PC-9 (cell line): ENCODE results near the gene ABCB1. TPM values are rescaled to one million over a fixed set of nuclear protein-coding genes. Genes with fewer than 3 reads are reported as not detected.

ENCODE experiments used
- BruUV-seq: library from RNA; stranded (reverse); fragments of 400-500 nt; replicated peaks from 2 replicates; lab custom pipeline; 2021; lab: Mats Ljungman, UMichigan
- CTCF ChIA-PET: fragments of 300-600 bp; sonication (Branson Sonifier 250); formaldehyde crosslinking; loops from one replicate; lab custom pipeline; 2022; ENCODE audit warnings: antibody characterized with exemption; lab: Charles Lee
- POLR2A ChIA-PET: fragments of 300-600 bp; sonication (Branson Sonifier 250); formaldehyde crosslinking; loops from one replicate; lab custom pipeline; 2022; ENCODE audit warnings: antibody characterized with exemption; ENCODE audit not compliant: unreplicated experiment; lab: Charles Lee
- DNase-seq, 2 experiments: peaks; one replicate each; pipeline versions ENCODE4 v3.0.0 to v3.0.0-alpha.2; 2015 to 2022; ENCODE audit warnings: mixed read lengths in 1 of 2
- H2AFZ ChIP-seq: fragments of 200-600 bp; sonication (generic); 2 replicates; pipeline ENCODE4 v1.8.1; 2017; ENCODE audit warnings: antibody characterized with exemption
- H3F3A ChIP-seq: fragments of 200-600 bp; sonication (generic); 2 replicates; pipeline ENCODE4 v1.8.1; 2017; ENCODE audit warnings: antibody characterized with exemption, mild to moderate bottlenecking, low read depth; ENCODE audit not compliant: insufficient read depth
- H3K27ac ChIP-seq: fragments of 200-600 bp; sonication (generic); 2 replicates; pipeline ENCODE4 v1.6.1; 2016; ENCODE audit warnings: mixed run types
- H3K27me3 ChIP-seq: fragments of 200-600 bp; sonication (generic); 2 replicates; pipeline ENCODE4 v1.6.1; 2016; ENCODE audit warnings: low read depth, mixed run types; ENCODE audit not compliant: insufficient read depth
- H3K36me3 ChIP-seq: fragments of 200-600 bp; sonication (generic); 2 replicates; pipeline ENCODE4 v1.6.1; 2016; ENCODE audit warnings: low read depth, mixed run types
- H3K4me1 ChIP-seq: fragments of 200-600 bp; sonication (generic); replicated peaks from 2 replicates; pipeline ENCODE4 v1.6.1; 2016; ENCODE audit warnings: mixed run types; ENCODE audit not compliant: insufficient read depth
- H3K4me2 ChIP-seq: fragments of 200-600 bp; sonication (generic); 2 replicates; pipeline ENCODE4 v1.6.1; 2017; ENCODE audit warnings: mixed run types
- H3K4me3 ChIP-seq: fragments of 200-600 bp; sonication (generic); 2 replicates; pipeline ENCODE4 v1.6.1; 2016; ENCODE audit warnings: mixed run types
- H3K79me2 ChIP-seq: fragments of 200-600 bp; sonication (generic); 2 replicates; pipeline ENCODE4 v1.6.1; 2017; ENCODE audit warnings: low read depth, mixed run types
- H3K9me2 ChIP-seq: fragments of 200-600 bp; sonication (generic); 2 replicates; pipeline ENCODE4 v1.8.1; 2017; ENCODE audit warnings: mild to moderate bottlenecking; ENCODE audit not compliant: insufficient read depth
- H3K9me3 ChIP-seq: fragments of 200-600 bp; sonication (generic); 2 replicates; pipeline ENCODE4 v1.8.1; 2016; ENCODE audit warnings: low read depth; ENCODE audit not compliant: insufficient read depth
- H4K20me1 ChIP-seq: fragments of 200-600 bp; sonication (generic); 2 replicates; pipeline ENCODE4 v1.8.1; 2017; ENCODE audit not compliant: insufficient read depth
- CTCF ChIP-seq: fragments of 200-600 bp; sonication (generic); conservative IDR thresholded peaks from 2 replicates; pipeline ENCODE4 v1.6.1; 2017; ENCODE audit warnings: mixed run types, antibody characterized with exemption, mild to moderate bottlenecking, moderate library complexity
- EZH2 ChIP-seq: fragments of 200-600 bp; sonication (generic); IDR thresholded peaks from 2 replicates; pipeline ENCODE4 v1.8.0; 2017; ENCODE audit warnings: antibody characterized with exemption, low read depth
- intact Hi-C: fragments of 100-400 bp; cut with micrococcal nuclease; formaldehyde crosslinking; loops from one replicate; pipeline ENCODE4 v1.10.0; 2022; ENCODE audit not compliant: unreplicated experiment
- total RNA-seq: library from RNA; stranded (reverse); gene quantifications from 2 replicates; pipeline ENCODE4 v1.2.3, GENCODE V29; 2021

The ABCB1 gene
- total RNA-seq, 1 experiment from 2014 or later, result not detected

GRCh38 chr7:87482115-87482514, 118.6 kb downstream of the ABCB1 start:
- Histone ChIP-seq H3K4me2 (no peak overlapping the region), H3F3A (no peaks in the 10 kb centered on the region), H2AFZ (no peak overlapping the region), H3K9me2 (no peaks in the 10 kb centered on the region), H3K27me3 (no peaks in the 10 kb centered on the region), H4K20me1 (no peaks in the 10 kb centered on the region), H3K4me1 (no peaks in the 10 kb centered on the region), H3K4me3 (no peak overlapping the region), H3K36me3 (no peaks in the 10 kb centered on the region), H3K27ac (no peak overlapping the region), H3K79me2 (no peaks in the 10 kb centered on the region), H3K9me3 (no peaks in the 10 kb centered on the region)
- CTCF ChIA-PET, result no interaction called here
- BruUV-seq, result no TSS peak
- intact Hi-C loops, result no loop called here
- DNase-seq, result no peak
- TF ChIP-seq EZH2 (no peak), CTCF (no peak)
- POLR2A ChIA-PET, result no interaction called here

- Histone ChIP-seq H3K27me3 (no peaks in the 10 kb centered on the region), H3F3A (no peaks in the 10 kb centered on the region), H3K4me1 (no peaks in the 10 kb centered on the region), H2AFZ (no peak overlapping the region), H3K79me2 (no peaks in the 10 kb centered on the region), H3K4me3 (no peak overlapping the region), H3K9me3 (no peaks in the 10 kb centered on the region), H3K4me2 (no peak overlapping the region), H3K9me2 (no peaks in the 10 kb centered on the region), H3K36me3 (no peaks in the 10 kb centered on the region), H4K20me1 (no peaks in the 10 kb centered on the region), H3K27ac (no peak overlapping the region)
- intact Hi-C loops, result no loop called here
- BruUV-seq, result no TSS peak
- TF ChIP-seq EZH2 (no peak), CTCF (no peak)
- ChIA-PET CTCF (no interaction called here), POLR2A (no interaction called here)
- DNase-seq, result no peak
These were observed 120.3 kb downstream of the ABCB1 start for GRCh38 chr7:87480386-87480785.

- Histone ChIP-seq H3K27ac (no peak overlapping the region), H3K4me2 (no peak overlapping the region), H3K36me3 (no peaks in the 10 kb centered on the region), H2AFZ (no peak overlapping the region), H3F3A (no peaks in the 10 kb centered on the region), H3K4me3 (no peak overlapping the region), H3K27me3 (no peaks in the 10 kb centered on the region), H3K4me1 (no peaks in the 10 kb centered on the region), H4K20me1 (no peaks in the 10 kb centered on the region), H3K79me2 (no peaks in the 10 kb centered on the region), H3K9me2 (no peaks in the 10 kb centered on the region), H3K9me3 (no peaks in the 10 kb centered on the region)
- intact Hi-C loops, result no loop called here
- no TSS peak for BruUV-seq
- ChIA-PET CTCF (no interaction called here), POLR2A (no interaction called here)
- no peak for DNase-seq
- no peak for TF ChIP-seq CTCF
- TF ChIP-seq EZH2, result no peak
These were observed 120.7 kb downstream of the ABCB1 start for GRCh38 chr7:87479951-87480350.
